ENCODE results near the gene KIF5A. TPM values are rescaled to one million over a fixed set of nuclear protein-coding genes. Genes with fewer than 3 reads are reported as not detected.

KIF5A gene
- total RNA-seq, 1 donor from 2014 or later: 0.82 TPM

DNA sequence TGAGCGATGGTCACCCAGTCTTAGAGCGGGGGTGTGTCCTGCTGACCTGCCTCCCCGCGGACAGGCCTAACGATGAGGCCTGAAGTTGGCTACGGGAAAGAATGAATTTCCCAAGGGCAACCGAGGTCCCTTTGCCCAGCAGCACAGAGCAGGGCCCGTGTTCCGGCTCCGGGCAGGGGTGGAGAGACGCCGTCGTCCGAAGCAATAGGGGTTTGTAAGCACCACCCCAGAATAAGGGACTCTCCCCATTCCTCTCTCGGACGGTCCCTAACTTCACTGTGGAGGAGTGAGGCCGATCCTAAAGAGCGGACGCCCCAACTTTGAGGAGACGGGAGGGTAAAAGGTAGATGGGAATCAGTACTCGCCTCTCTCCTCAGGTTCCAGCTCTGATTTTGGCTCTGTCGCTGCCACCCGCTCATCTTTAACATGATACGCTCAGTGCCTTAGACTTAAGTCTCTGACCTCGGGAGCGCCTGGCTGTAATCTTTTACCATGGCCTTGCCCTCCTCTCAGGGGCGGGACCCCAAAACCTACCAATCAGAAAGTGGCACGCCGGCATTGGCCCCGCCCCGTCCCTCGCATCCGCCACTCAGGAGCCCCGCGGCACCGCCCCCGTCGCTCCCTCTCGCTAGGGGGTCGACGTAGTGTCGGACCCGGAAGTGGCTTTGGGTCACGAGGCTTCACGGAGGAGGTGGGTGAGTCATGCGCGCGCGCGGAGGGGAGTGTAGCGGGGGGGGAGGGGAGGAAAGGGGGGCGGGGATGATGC is 29.6 kb upstream of the KIF5A start, which contains the start of gene DDIT3:
Gene DDIT3, minus strand, starts transcription at position 462 of the 766 bp plus-strand sequence. CDS start 3,108 bp downstream, outside the sequence.
- DNase-seq: peak; percentile 100

DNA sequence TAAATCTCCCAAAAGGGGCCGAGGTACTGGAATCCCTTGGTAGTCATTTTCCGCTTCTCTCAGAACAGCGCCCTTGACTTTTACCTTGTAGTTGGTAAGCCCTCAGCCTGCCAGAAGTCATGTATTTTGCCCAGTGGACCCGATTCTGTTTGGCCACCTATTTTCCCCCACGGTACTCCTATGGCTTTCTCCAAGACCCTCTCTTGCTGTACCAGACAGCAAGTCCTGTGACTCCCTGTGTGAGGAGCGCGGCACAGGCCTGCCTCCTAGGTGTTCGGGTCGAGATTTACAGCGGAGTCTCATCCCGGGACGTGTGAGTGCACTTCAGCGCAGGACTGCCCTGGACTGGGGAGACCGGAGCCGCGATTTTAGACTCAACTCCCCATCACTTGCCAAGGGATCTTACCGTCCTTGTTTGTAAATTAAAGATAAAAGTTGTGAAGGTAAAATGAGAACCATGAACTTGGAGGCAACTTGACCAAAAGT is 28.3 kb upstream of the KIF5A start:
- DNase-seq: peak; percentile 66

DNA sequence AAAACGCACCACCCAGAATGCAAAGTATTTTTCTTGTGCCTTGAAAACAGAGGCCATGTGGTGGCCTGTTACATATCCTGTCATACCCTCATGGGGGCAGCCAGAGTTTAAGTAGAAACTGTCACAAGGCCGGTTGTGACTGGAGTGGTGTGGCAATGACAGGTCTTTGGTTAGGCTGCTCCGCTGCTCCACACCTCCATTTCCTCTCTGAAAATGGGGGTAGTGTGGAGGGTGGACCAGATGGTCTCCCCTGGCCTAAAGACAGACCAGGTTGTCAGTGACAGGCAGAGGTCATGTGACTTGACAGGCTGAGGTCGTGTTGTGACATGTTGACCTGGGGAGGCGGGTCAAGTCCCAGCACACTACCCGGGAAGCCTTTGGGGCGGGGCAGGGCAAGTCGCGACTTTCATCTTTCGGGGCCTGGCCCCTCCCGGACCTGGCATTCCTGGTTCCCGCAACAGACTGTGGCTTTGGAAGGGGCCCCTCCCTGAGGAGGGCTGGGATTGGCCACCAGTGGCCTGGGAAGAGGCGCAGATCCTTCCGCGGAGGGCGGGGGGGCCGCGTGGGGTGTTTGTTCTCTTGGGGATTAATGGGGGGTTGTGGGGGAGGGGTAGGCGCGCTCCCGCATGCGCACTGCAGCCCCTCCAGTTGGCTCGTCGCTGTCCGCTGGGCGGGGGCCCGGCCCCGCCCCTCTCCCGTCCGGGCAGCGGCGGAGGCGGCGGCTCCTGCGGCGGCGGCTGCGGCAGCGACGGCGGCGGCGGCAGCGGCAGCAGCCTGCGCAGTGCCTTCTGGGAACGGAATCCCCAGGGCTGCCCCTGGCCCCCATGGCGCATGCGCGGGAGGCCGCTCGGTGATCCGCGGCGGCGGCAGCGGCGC is 27.6 kb upstream of the KIF5A start, which contains the start of gene MBD6:
Gene MBD6, plus strand, starts transcription at position 814 of the 876 bp plus-strand sequence. CDS start 1,480 bp downstream, outside the sequence.
- DNase-seq: peak; percentile 93

DNA sequence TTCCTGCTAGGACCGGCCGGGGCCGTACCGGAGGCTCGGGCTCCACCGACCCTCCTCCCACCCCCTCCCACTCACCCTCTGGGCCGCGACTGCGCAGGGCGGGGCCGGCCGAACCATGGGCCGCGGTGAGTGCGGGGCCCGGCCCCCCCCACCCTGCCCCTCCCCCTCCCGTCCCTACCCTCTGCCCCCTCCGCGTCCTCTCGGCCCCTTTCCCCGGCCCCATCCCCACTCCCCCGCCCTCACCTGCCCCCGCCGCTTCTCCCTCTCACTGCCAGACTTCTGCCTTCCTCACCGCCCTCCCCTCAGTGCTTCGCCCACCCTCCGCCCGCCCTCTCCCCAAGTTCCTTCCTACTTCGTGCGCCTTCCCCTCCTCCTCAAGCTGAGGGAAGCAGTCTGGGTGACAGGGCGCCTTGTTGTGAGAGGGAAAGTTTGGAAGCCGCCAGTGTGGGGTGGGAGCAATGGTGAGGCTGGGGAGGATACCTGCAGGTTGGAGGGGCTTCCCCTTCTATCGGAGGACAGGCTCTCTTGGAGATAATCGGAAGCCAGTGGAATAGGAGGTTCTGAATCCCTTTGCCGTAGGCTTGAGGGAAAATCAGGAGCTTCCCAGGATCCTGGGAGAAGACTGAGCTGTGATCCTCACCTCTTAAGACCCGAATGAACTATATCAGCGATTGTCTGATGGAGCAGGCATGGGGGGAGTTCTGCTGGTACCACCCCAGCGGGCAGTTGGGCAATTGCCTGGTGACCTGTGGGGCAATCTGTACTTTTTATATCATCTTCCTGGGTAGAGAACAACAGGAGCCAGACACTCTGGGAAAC is 26.7 kb upstream of the KIF5A start:
- peak; percentile 83 for DNase-seq

- DNase-seq: no peak
Observed at GRCh38 chr12:57523706-57524614, 25.9 kb upstream of the KIF5A start.

DNA sequence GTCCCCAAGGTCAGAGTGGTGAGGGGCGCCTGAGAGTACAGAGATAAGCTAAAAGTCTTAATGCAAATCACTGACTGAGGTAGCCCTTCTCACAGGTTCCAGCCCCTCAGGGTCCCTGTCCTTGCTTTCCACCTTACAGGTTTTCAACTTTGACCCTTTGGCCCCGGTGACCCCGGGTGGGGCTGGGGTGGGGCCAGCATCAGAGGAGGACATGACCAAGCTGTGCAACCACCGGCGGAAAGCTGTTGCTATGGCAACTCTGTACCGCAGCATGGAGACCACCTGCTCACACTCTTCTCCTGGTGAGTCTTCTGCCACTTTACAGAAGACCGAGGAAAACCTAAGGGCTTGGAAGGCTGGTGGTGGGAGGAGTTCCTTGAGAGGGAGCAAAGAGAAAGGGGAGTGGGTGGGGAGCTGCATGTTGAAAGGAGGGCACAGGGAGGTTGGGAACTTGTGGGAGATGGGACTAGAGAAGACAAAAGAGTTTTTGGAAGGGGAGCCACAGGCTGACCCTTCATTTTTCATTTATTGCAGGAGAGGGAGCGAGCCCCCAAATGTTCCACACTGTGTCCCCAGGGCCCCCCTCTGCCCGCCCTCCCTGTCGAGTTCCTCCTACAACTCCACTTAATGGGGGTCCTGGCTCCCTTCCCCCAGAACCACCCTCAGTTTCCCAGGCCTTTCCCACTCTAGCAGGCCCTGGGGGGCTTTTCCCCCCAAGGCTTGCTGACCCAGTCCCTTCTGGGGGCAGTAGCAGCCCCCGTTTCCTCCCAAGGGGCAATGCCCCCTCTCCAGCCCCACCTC is 24.8 kb upstream of the KIF5A start:
- no peak for DNase-seq

DNA sequence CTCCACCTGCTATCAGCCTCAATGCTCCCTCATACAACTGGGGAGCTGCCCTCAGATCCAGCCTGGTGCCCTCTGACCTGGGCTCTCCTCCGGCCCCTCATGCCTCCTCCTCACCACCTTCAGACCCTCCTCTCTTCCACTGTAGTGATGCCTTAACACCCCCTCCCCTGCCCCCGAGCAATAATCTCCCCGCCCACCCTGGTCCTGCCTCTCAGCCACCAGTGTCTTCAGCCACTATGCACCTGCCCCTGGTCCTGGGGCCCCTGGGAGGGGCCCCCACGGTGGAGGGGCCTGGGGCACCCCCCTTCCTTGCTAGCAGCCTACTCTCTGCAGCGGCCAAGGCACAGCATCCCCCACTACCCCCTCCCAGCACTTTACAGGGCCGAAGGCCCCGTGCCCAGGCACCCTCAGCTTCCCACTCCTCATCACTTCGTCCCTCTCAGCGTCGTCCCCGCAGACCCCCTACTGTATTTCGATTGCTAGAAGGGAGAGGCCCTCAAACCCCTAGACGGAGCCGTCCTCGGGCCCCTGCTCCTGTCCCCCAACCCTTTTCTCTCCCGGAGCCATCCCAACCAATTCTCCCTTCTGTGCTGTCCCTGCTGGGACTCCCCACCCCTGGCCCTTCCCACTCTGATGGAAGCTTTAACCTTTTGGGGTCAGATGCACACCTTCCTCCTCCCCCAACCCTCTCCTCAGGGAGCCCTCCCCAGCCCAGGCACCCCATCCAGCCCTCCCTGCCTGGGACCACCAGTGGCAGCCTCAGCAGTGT is 24.0 kb upstream of the KIF5A start:
- DNase-seq: no peak

GRCh38 chr12:57526477-57527126 is 23.2 kb upstream of the KIF5A start:
- no peak for DNase-seq

- DNase-seq: no peak
Observed at GRCh38 chr12:57527184-57527583, 22.7 kb upstream of the KIF5A start.

DNA sequence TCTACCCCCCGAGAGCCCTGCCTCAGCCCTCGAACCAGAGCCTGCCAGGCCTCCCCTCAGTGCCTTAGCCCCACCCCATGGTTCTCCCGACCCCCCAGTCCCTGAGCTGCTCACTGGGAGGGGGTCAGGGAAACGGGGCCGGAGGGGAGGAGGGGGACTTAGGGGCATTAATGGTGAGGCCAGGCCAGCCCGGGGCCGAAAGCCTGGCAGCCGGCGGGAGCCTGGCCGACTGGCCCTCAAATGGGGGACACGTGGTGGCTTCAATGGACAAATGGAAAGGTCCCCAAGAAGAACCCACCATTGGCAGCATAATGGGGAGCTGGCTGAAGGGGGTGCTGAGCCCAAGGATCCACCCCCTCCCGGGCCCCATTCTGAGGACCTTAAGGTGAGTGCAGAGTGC is 21.7 kb upstream of the KIF5A start:
- no peak for DNase-seq

GRCh38 chr12:57528831-57529555 is 20.9 kb upstream of the KIF5A start:
- DNase-seq: no peak

- no peak for DNase-seq
Observed at GRCh38 chr12:57529831-57530230, 20.0 kb upstream of the KIF5A start.

GRCh38 chr12:57530396-57531142 is 19.3 kb upstream of the KIF5A start:
- no peak for DNase-seq

GRCh38 chr12:57531836-57532235 is 18.0 kb upstream of the KIF5A start:
- DNase-seq: no peak

GRCh38 chr12:57533108-57533507 is 16.7 kb upstream of the KIF5A start:
- DNase-seq: no peak

DNA sequence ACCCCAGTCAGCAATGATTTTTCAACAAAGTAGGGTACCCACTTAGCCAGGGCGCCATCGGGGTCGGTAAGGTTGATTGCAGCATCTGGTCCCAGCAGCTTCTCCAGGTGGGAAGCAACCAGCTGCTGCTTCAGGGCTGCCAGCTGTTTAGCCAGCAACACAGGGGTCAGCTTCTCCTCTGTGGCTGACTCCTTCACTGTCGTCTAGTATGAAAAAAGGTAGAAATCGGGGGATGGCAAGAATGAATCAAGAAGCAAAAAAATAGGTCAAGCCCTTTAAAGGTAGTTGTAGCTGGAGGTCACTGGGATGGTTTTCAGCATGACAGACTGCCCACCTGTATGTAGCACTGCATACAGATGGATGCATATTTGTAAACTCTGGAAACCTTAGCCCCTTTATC is 15.6 kb upstream of the KIF5A start:
- DNase-seq: no peak

DNA sequence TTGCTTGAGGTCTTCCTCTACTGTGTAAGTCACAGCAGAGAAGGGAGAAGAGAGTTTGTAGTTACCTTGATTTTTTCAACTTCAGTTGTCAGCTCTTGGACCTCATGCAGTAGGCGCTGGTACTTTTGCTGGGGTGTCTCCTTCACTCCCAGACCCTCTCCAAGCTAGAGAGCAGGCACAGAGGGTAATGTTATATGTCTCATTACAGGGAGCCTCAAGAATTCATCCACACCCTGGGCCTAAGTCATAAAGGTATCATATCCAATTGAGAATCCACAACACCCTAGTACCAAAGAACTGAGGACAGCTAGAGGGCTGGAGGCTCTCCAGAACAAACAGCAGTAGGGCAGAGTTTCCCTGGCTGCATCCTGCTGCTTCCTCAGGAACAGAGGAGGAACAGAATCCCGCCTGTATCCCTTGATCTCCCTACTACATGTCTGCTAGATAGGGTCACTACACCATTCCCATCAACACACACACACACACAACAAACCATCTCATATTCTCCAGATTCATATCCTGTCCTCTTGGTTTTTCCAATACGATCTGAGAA is 14.8 kb upstream of the KIF5A start:
- DNase-seq: no peak

Measured in tongue (tissue), 2 donors.